GM18508 (cell line): Measurements from ENCODE around the gene FGD5.

Experiments used
- ATAC-seq: cut with Tn5 transposase; IDR thresholded peaks from one replicate; pipeline ENCODE4 v1.9.1; 2021; ENCODE audit warnings: moderate number of reproducible peaks; ENCODE audit not compliant: insufficient read depth, unreplicated experiment

The FGD5 gene

DNA sequence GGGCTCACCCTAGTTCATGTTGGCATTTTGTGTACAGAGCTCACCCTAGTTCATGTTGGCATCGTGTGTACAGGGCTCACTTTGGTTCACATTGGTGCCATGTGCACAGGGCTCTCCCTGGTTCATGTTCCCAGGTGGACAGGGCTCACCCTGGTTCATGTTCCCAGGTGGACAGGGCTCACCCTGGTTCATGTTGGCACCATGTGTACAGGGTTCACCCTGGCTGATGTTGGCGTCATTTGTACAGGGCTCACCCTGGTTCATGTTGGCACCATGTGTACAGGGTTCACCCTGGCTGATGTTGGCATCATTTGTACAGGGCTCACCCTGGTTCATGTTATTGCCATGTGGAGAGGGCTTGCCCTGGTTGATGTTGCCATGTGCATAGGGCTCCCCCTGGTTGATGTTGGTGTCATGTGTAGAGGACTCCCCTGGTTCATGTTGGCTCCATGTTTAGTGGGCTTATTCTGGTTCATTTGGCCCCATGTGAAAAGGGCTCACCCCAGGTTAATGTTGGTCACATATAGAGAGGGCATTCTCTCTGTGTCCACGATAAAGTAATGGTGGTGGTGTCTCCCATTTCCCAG, 97.0 kb downstream of the FGD5 start:
- no peak for ATAC-seq

DNA sequence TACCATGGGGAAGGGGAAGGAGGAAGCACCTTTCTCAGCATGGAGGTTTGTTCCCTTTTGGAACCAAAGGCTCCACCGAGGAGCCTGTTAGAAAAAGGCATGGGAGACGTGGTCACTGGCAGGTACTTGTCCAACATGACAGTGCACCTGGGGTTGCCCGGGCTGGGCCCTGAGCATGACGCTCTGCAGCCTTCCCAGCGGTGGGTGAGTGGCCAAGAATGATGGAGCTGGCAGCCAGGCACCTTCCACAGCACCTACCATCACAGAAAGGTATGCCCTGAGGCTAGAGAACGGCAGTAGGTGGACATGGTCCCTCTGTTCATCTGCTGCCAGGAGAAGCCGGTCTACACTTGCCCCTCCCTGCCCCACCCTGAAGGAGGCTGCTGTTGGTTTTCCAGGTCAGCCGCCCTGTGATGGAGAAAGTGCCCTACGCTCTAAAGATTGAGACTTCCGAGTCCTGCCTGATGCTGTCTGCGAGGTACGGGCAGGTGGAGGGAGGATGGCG, 99.6 kb downstream of the FGD5 start:
- ATAC-seq, result no peak

DNA sequence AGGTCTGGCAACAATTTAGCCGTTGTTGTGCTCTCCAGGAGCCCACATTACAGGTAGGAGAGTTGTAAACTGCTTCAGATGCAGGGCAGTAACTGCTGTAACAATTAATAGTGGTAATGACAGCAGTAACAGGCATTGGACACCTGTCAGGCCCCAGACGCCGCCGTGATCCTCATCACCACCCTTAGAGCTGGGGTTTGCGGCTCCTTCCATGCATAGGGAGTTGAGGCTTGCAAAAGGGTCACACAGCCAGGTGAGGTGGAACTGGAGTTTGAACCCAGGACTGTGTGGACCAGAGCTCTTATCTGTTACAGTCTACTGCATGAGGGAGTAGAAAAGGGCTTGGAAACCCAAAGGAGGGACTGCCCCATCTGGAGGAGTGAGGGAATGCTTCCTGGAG, 101.8 kb downstream of the FGD5 start:
- ATAC-seq, result no peak

DNA sequence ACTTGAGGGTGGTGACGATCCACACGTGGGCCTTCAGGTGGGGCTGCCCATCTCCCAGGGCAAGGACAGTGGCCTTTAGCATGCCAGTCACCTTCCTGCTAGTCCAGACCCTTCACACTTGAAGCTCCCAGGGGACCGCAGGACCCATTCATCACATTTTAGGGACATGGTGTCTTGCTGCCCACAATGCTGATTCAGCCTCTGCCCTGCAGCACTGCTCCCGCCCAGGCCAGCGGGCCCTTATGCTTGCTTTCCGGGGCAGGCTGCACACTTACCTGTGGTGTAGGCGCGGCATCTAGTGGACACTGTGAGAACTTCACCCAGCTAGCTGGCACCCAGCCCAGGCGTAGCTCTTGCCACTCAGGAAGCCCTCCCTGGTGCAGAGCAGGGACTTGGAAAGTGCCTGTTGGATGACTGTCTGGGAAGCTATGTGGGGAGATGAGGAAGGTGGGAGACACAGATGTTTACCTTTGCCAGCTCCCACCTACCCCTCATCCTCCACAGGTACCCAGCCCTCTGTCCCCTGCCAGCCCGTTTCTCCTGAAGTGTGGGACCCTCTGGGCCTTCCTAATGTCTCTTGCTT, 102.4 kb downstream of the FGD5 start:
- ATAC-seq, result no peak

DNA sequence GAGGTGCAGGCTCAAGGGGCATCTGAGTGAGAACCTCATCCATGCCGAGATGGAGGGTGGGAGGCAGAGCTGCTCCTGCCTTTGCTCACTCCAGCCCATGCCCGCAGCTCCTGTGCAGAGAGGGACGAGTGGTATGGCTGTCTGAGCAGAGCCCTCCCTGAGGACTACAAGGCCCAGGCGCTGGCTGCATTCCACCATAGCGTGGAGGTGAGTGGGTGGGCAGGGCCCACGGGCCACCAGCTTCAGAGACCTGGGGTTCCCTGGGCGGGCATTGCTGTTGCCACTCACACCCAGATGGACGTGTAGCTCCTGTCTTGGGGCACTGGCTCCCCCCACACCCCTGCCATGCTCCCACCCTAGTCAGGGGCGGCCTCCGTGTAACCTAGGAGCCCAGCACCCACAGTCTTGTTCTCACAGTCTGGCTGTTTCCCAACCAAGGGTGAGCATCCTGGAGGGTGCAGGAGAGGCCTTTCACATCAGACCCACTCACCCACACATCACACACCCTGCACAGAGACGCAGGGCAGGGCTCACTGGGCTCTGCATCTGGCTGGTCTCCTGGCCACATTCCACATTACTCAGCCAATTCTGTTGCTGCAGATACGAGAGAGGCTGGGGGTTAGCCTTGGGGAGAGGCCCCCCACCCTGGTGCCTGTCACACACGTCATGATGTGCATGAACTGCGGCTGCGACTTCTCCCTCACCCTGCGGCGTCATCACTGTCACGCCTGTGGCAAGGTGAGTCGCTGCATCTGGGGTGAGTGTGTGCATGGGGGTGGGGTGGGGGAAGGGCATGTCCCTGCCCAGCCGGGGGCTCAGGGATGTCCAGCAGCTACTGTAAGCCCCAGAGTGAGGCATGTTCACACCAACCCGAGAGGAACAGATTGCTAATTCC, 103.3 kb downstream of the FGD5 start:
- ATAC-seq, result no peak

DNA sequence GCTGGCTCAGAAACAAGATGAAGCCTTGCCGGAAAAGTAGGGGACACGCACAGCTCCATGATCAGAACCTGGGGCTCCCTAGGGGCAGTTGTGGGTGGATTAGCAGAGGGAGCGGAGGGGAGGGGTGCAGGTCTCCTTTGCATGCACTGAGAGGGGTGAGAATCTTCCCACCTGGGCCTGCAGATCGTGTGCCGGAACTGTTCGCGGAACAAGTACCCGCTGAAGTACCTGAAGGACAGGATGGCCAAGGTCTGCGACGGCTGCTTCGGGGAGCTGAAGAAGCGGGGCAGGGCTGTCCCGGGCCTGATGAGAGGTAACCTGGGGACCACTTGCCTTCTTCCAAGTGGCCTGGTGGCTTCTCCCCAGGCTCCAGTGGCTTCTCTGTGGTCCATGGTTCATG, 104.1 kb downstream of the FGD5 start:
- ATAC-seq, result no peak

DNA sequence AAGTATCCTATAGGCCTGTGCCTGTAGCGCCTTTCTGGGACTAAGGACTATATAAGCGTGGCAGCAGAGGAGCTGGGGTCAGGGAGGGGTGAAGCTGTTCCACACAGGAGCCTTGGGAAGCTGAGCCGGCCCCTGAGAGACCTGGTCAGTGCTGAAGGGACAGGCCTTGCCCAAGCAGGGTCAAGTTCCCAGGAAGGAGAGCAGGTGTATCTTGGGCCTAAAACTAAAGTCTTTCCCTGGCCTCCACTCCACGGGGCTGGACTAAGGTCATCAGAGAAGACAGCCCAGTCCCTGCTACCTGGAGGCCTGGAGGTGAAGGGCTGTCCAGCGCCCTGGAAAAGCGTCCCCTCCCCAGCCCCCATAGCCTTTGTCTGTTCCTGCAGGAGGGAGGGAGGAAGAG, 104.7 kb downstream of the FGD5 start:
- ATAC-seq, result no peak

DNA sequence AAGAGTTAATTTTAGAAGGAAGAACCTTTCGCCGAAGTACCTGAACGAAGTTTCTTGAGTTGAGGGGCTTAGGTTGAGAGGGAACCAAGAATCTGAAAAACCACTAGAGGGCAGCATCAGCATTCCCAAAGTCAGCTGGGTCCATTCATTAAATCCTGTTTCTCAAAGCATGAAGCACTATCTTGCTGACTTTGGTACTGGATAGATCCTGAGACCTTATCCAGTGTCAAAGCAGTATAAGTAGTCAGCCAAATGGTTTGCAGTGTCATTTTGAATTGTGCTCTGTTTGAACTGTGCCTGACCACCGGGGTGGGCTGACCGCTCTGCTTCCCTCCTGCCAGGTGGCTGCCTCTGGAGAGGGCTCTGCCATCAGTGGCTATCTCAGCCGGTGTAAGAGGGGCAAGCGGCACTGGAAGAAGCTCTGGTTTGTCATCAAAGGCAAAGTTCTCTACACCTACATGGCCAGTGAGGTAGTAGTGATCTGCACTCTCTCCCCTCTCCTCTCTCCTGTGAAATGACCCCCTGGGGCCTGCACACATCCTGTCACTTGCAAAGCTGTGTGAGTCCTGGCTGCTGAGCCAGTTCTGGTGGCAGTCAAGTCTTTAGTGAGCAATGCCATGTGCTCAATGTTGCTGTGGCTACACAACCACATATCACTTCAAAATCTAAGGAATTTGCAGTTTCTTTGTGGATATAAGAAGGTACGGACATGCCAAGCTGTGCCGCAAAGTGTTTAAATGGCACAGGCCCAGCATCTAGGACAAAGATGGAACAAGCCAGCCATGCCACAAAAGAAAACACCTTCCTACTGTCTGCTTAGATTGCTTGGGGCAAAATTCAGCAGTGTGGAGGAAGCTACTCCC, 107.2 kb downstream of the FGD5 start:
- no peak for ATAC-seq

DNA sequence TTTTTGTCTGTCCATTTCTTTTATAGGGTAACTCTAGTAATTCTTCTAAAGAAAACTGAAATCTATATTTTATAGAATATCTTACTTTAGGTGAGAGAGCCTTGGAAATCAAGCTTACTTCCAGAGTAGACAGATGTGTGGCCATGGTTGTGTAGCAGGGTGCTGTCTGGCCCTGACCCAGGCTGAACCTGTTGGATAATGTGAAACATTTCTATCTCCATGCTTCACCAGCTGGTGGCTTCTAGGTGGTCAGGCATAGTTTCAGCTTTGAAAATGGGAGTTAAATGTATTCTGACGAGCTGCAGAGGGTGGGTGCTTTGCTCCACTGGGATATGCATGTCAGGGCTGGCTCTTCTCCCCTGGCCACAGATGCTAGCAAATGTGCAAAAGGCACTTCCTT, 107.8 kb downstream of the FGD5 start:
- ATAC-seq, result no peak

DNA sequence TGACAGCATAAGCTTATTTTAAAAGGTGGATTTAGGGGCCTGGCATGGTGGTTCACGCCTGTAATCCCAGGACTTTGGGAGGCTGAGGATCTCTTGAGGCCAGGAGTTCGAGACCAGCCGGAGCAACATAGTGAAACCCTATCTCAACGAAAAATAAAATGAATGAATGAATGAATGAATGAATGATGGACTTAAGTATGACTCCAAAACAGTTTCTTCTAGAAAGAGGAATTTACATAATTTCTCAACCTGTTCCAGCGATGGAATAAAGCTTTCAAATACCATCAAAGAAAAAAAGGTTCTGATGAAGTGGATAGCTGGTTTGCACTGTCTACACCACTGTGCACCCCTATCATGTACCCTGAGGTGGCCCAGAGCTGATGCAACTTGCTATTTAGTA, 108.5 kb downstream of the FGD5 start:
- ATAC-seq, result no peak

DNA sequence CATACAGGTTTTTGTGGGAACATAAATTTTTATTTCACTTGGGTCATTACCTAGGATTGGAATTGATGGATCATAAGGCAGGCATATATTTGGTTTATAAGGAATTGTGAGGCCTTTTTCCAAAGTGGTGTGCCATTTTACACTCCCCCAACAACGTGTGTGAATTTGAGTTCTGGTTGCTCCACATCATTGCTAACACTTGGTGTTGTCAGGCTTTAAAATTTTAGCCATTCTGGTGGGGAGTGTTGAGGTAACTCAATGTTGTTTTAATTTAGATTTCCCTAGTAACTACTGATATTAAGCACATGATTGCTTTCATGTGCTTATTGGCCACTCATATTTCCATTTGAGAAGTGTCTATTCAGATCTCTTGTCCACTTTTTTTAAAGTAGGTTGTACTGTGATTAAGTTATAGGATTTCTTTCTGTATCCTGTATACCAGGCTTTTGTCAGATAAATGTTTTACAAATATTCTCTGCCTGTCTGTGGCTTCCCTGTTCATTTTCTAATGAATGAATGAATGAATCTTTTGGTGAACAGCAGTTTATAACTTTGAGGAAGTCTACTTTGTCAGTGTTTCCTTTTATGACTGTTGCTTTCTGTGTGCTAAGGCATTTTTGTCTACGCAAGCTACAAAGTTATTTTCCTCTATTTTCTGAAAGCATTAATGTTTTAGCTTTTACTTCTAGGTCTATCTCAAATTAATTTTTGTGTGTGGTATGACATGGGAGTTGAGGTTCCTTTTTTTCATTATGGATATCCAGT, 110.7 kb downstream of the FGD5 start:
- ATAC-seq, result no peak

DNA sequence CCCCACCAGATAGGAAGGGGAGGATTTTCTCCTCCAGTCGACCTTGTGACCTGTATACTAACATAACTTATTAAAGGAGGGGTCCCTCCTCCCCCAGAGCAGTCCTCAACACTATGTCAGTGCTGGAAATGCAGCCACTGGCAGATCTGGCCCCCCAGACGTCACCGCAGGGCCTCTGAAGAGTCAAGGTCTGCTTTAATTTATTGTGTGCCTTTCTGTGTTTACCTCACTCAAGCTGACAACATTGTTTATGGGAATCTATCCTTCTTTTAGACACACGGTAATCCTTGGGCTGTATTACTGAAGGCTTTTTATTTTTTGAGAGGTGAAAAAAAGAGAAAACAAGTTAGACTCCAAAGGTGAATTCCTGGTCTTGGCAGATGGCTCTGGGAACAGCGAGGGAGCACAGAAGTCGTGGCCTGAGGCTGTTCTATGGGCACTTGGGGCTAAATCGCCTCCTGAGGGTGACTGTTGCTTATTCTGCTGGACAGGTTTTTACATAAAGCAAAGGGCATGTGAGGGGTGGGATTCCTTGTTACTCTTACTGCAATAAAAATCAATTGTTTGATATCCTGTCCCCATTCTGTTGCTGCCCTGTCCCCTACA, 115.2 kb downstream of the FGD5 start:
- no peak for ATAC-seq

DNA sequence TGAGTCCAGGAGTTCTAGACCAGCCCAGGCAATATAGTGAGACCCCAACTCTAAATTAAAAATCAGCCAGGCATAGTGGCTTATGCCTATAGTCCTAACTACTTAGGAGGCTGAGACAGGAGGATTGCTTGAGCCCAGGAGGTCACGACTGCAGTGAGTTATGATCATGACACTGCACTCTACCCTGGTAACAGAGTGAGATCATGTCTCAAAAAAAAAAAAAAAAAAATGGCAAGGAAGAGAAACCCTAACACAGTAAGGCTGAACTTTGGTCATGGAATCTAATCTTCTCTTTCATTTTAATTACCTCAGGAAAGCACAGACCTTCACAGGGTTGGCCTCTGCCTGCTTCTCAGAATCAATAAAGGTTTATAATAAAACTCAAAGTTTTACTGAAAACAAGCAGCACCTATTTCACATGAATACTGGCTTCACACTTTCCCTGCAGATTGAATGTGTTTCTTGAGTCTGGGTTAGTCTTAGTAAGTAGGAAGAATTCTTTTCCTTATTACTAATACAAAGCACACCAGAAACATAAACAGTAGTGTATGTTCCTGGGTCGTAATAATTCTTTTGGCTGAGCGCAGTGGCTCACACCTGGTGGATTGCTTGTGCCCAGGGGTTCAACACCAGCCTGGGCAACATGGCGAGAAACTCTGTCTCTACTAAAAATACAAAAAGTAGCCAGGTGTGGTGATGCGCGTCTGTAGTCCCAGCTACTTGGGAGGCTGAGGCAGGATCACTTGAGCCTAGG, 117.0 kb downstream of the FGD5 start:
- no peak for ATAC-seq

DNA sequence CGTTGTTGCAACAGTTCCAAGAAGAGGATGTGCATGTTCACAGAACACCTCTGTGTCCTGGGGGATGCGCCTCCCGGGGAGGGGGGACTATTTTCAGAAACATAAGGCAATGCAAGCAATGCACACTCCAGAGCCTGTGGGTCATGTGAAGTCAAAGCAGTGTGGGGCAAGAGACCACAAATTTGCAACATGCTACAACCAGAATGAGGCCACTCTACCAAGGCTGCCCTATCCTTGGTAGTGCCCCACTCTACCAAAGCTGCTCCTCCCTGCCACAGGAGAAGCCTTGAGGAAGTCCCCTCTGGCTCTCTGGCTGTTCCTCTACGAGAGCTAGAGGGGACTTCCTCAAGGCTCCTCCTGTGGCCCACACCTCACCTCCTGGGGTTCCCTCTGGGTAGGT, 120.2 kb downstream of the FGD5 start:
- ATAC-seq, result no peak

DNA sequence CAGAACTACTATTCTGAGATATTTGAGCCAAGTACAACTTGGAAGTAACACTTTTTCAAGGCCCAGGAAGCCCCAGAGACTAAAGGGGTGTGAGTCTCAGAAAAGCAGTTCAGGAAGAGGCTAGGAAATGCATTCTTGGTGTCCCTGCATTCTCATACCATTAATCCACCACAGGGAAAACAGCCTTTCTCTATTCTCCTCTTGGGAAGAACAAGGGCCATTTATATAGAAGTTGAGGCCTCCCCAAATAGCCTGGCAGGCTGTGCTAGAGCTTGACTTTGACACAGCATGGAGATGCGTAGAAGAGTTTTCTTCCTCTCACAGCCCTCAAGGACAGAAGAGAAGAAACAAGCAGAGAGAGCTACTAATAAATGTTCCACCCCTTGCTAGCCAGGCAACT, 123.1 kb downstream of the FGD5 start:
- ATAC-seq, result no peak

DNA sequence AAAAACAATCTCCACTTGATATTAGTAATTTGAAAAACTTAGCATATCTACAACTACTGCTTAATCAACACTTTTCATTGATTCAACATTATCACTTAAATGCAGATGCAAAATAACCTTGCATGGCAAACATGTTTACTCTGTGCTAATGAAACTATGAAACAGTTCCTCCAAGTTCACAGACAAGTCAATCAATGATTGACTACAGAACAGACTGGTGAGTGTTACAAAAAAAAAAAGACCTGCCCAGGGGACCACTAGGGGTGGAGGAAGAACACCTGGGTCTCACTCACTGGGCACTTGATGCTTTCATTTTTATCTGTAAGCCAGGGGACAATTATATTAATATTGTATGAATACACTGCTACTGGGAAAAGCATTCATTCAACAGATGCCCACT, 124.3 kb downstream of the FGD5 start:
- peak; percentile 40 for ATAC-seq

DNA sequence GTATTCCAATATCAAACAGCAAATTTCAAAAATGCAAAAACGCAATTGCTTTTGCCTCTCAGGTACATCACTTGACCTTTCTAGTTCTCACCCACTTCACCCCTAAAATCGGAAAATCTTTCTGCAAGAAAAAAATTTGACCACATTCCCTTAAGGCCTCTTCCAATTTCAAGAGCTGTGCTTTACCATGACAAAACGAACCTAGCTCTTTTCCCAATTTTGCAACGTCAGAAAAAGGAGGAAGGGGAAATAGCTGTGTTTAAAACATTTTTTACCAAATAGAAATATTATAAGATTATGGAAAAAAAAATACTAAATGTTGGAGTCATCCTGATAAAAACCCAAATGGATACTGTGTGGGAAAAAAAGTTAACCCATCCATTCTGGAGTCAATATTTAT, 127.5 kb downstream of the FGD5 start:
- no peak for ATAC-seq

DNA sequence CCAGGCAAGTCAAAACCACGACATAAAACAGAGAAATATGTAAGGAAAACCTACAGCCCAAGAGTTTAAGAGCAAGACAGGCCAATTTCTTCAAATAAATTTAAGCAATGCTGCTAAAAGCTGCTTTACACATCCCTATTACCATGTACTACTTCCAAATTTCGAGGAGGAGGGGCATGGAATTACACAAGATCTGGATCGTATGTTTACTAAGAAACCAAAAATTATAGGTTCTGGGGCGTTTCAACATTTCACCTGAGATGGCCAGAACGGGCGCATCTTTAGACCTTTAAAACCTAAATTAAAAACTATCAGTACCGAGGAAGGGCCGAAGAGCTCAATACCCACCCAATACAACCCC, 128.0 kb downstream of the FGD5 start:
- no peak for ATAC-seq
